ENCODE results near the gene SMTN. TPM values are rescaled to one million over a fixed set of nuclear protein-coding genes. Genes with fewer than 3 reads are reported as not detected.
A peak's percentile ranks its signal among the peaks of the same experiment; 100 is the strongest.

The SMTN gene
- total RNA-seq, 4 donors from 2014 or later = 173 to 294 (median 253) TPM

GRCh38 chr22:31088233-31088986, 7.3 kb downstream of the SMTN start:
- no peak for DNase-seq (ENCODE audit: low spot score in 2 of 2)
- peak overlapping the region; percentile 0 to 42 (median 22) for H3K4me3 ChIP-seq

GRCh38 chr22:31089160-31090100, 8.3 kb downstream of the SMTN start:
- TF ChIP-seq CTCF (IDR thresholded peaks at IDR 0.05) (peak; percentile 74 to 88 (median 79)), POLR2A (IDR thresholded peaks at IDR 0.05) (no peak), EP300 (IDR thresholded peaks at IDR 0.05) (no peak)
- Histone ChIP-seq H3K9me3 (no peaks in the 10 kb centered on the region), H3K4me3 (peak overlapping the region in 3 of 4 donors; percentile 19 to 42 (median 26)), H3K27me3 (no peaks in the 10 kb centered on the region), H3K36me3 (peaks cover 4 to 69% (median 9%) of the 10 kb centered on the region in 3 donors), H3K27ac (peak overlapping the region; percentile 61 to 99 (median 82)), H3K4me1 (peaks cover 0 to 64% (median 55%) of the 10 kb centered on the region in 4 donors)
- DNase-seq (ENCODE audit: low spot score in 2 of 2) = no peak
- WGBS, 2 donors = 55 to 92% methylated on average over 4 to 9 of the region's 9 CpGs

More at GRCh38 chr22:31088233-31088986, 7.3 kb downstream of the SMTN start:
- Histone ChIP-seq H3K36me3 (peaks cover 4 to 59% (median 9%) of the 10 kb centered on the region in 3 donors), H3K4me1 (peaks cover 0 to 74% (median 64%) of the 10 kb centered on the region in 4 donors), H3K27ac (peak overlapping the region; percentile 61 to 99 (median 82)), H3K9me3 (no peaks in the 10 kb centered on the region), H3K27me3 (no peaks in the 10 kb centered on the region)
- TF ChIP-seq EP300 (IDR thresholded peaks at IDR 0.05) (no peak), POLR2A (IDR thresholded peaks at IDR 0.05) (no peak), CTCF (IDR thresholded peaks at IDR 0.05) (no peak)
- WGBS, 2 donors = 68 to 76% methylated on average over 26 of the region's 26 CpGs

GRCh38 chr22:31090217-31091085, 9.3 kb downstream of the SMTN start:
- peak overlapping the region; percentile 61 to 99 (median 82) for H3K27ac ChIP-seq
- H3K4me1 ChIP-seq = peaks cover 0 to 60% (median 53%) of the 10 kb centered on the region in 4 donors

More at GRCh38 chr22:31090217-31091085, 9.3 kb downstream of the SMTN start:
- H3K27me3 ChIP-seq = no peaks in the 10 kb centered on the region
- TF ChIP-seq EP300 (IDR thresholded peaks at IDR 0.05) (no peak), POLR2A (IDR thresholded peaks at IDR 0.05) (no peak), CTCF (IDR thresholded peaks at IDR 0.05) (no peak)
- no peak for DNase-seq (ENCODE audit: low spot score in 2 of 2)
- H3K36me3 ChIP-seq = peaks cover 4 to 79% (median 9%) of the 10 kb centered on the region in 3 donors
- 65 to 68% methylated on average over 14 to 15 of the region's 15 CpGs for WGBS, 2 donors
- peak overlapping the region in 2 of 4 donors; percentile 26 to 42 for H3K4me3 ChIP-seq
- no peaks in the 10 kb centered on the region for H3K9me3 ChIP-seq

Data from tibial nerve (tissue), 4 donors.